Astrocyte (in vitro differentiated cells and primary cell): Measurements from ENCODE around the gene ITGB3. TPM values are rescaled to one million over a fixed set of nuclear protein-coding genes. Genes with fewer than 3 reads are reported as not detected.

Source experiments
- DNase-seq: peaks from one replicate; pipeline ENCODE4 v3.0.0-alpha.2; 2010; ENCODE audit warnings: low read depth
- FAIRE-seq: peaks from 2 replicates; lab custom pipeline; 2011; peaks lifted over from hg19 to GRCh38; lab: Jason Lieb, UNC
- H2AFZ ChIP-seq: 2 replicates; pipeline ENCODE4 v1.6.0; 2012; ENCODE audit warnings: low read depth, low read length, inconsistent platforms
- H3K27ac ChIP-seq: 2 replicates; pipeline ENCODE4 v1.5.1; 2011; ENCODE audit warnings: low read depth, low read length, inconsistent platforms
- H3K27me3 ChIP-seq: 2 replicates; pipeline ENCODE4 v1.6.0; 2011; ENCODE audit warnings: low read length, inconsistent platforms; ENCODE audit not compliant: insufficient read depth
- H3K36me3 ChIP-seq: 2 replicates; pipeline ENCODE4 v1.5.1; 2011; ENCODE audit warnings: low read length, inconsistent platforms; ENCODE audit not compliant: insufficient read depth
- H3K4me1 ChIP-seq: 2 replicates; pipeline ENCODE4 v1.5.1; 2011; ENCODE audit warnings: low read length, inconsistent platforms; ENCODE audit not compliant: insufficient read depth
- H3K4me2 ChIP-seq: 2 replicates; pipeline ENCODE4 v1.6.0; 2012; ENCODE audit warnings: low read length, inconsistent platforms
- H3K4me3 ChIP-seq: 2 replicates; pipeline ENCODE4 v1.5.1; 2011; ENCODE audit warnings: low read depth, mild to moderate bottlenecking, low read length, inconsistent platforms; ENCODE audit not compliant: insufficient read depth
- H3K79me2 ChIP-seq: 2 replicates; pipeline ENCODE4 v1.6.0; 2012; ENCODE audit warnings: mild to moderate bottlenecking, low read length, inconsistent platforms; ENCODE audit not compliant: insufficient read depth
- H3K9ac ChIP-seq: 2 replicates; pipeline ENCODE4 v1.6.0; 2012; ENCODE audit warnings: mild to moderate bottlenecking, low read length, inconsistent platforms
- H3K9me3 ChIP-seq: 2 replicates; pipeline ENCODE4 v1.5.1; 2012; ENCODE audit warnings: low read depth, mild to moderate bottlenecking, low read length, inconsistent platforms; ENCODE audit not compliant: insufficient read depth
- H4K20me1 ChIP-seq: 2 replicates; pipeline ENCODE4 v1.6.0; 2012; ENCODE audit warnings: low read length, inconsistent platforms; ENCODE audit not compliant: insufficient read depth
- H3K27ac Mint-ChIP-seq: one replicate; pipeline ENCODE4 v1.8.0; 2021; ENCODE audit warnings: mild to moderate bottlenecking, mixed read lengths; ENCODE audit not compliant: unreplicated experiment
- H3K27me3 Mint-ChIP-seq: one replicate; pipeline ENCODE4 v1.8.0; 2021; ENCODE audit warnings: low read depth, mixed read lengths; ENCODE audit not compliant: unreplicated experiment
- H3K36me3 Mint-ChIP-seq: one replicate; pipeline ENCODE4 v1.8.0; 2021; ENCODE audit warnings: low read depth, mixed read lengths; ENCODE audit not compliant: unreplicated experiment
- H3K4me1 Mint-ChIP-seq: one replicate; pipeline ENCODE4 v1.8.0; 2021; ENCODE audit warnings: low read depth, mixed read lengths; ENCODE audit not compliant: unreplicated experiment
- H3K4me3 Mint-ChIP-seq: one replicate; pipeline ENCODE4 v1.8.0; 2021; ENCODE audit warnings: mild to moderate bottlenecking, moderate library complexity, mixed read lengths; ENCODE audit not compliant: unreplicated experiment
- H3K9me3 Mint-ChIP-seq: one replicate; pipeline ENCODE4 v1.8.0; 2021; ENCODE audit warnings: mild to moderate bottlenecking, mixed read lengths; ENCODE audit not compliant: unreplicated experiment
- CTCF ChIP-seq: IDR thresholded peaks from 2 replicates; pipeline ENCODE4 v1.5.1; 2011; ENCODE audit warnings: low read depth, mild to moderate bottlenecking, inconsistent platforms, low read length, moderate library complexity; ENCODE audit not compliant: insufficient read depth
- EZH2 ChIP-seq: IDR thresholded peaks from 2 replicates; pipeline ENCODE4 v1.6.1; 2012; ENCODE audit warnings: mild to moderate bottlenecking, low read length, inconsistent platforms; ENCODE audit not compliant: insufficient read depth
- total RNA-seq: library from RNA; stranded (reverse); gene quantifications from 2 replicates; pipeline ENCODE4 v1.2.1, GENCODE V29; 2021

ITGB3 gene
- total RNA-seq, 1 donor from 2014 or later, result 44.0 TPM

GRCh38 chr17:47298712-47299111, 45.1 kb downstream of the ITGB3 start:
- H3K36me3 Mint-ChIP-seq, result peaks cover 61% of the 10 kb centered on the region
- Histone ChIP-seq H3K36me3 (peaks cover 3% of the 10 kb centered on the region), H3K4me2 (no peak overlapping the region), H3K4me3 (no peak overlapping the region), H3K27ac (no peak overlapping the region), H3K9ac (no peak overlapping the region), H3K9me3 (peaks cover 3% of the 10 kb centered on the region), H4K20me1 (no peaks in the 10 kb centered on the region), H3K79me2 (no peaks in the 10 kb centered on the region), H3K4me1 (peaks cover 11% of the 10 kb centered on the region), H2AFZ (no peak overlapping the region), H3K27me3 (no peaks in the 10 kb centered on the region)
- peaks cover 5% of the 10 kb centered on the region for H3K9me3 Mint-ChIP-seq
- peaks cover 4% of the 10 kb centered on the region for H3K4me1 Mint-ChIP-seq
- FAIRE-seq, result no peak
- no peak for DNase-seq
- H3K4me3 Mint-ChIP-seq, result no peak overlapping the region
- peaks cover 4% of the 10 kb centered on the region for H3K27me3 Mint-ChIP-seq
- H3K27ac Mint-ChIP-seq, result no peak overlapping the region
- TF ChIP-seq CTCF (no peak), EZH2 (no peak)

GRCh38 chr17:47299239-47299910, 45.7 kb downstream of the ITGB3 start:
- peaks cover 4% of the 10 kb centered on the region for H3K4me1 Mint-ChIP-seq
- Histone ChIP-seq H3K4me3 (no peak overlapping the region), H4K20me1 (no peaks in the 10 kb centered on the region), H2AFZ (no peak overlapping the region), H3K4me1 (peaks cover 6% of the 10 kb centered on the region), H3K9ac (no peak overlapping the region), H3K4me2 (no peak overlapping the region), H3K36me3 (peaks cover 3% of the 10 kb centered on the region), H3K27me3 (no peaks in the 10 kb centered on the region), H3K27ac (no peak overlapping the region), H3K79me2 (no peaks in the 10 kb centered on the region), H3K9me3 (peaks cover 3% of the 10 kb centered on the region)
- no peak for DNase-seq
- H3K9me3 Mint-ChIP-seq, result peaks cover 5% of the 10 kb centered on the region
- no peak overlapping the region for H3K27ac Mint-ChIP-seq
- peaks cover 59% of the 10 kb centered on the region for H3K36me3 Mint-ChIP-seq
- H3K27me3 Mint-ChIP-seq, result peaks cover 4% of the 10 kb centered on the region
- no peak overlapping the region for H3K4me3 Mint-ChIP-seq
- TF ChIP-seq CTCF (no peak), EZH2 (no peak)
- no peak for FAIRE-seq

- H2AFZ ChIP-seq, result no peak overlapping the region
- FAIRE-seq (no peak), DNase-seq (no peak)
- peaks cover 9% of the 10 kb centered on the region for H3K4me1 ChIP-seq
- no peak overlapping the region for H3K4me3 ChIP-seq
- Mint-ChIP-seq H3K4me1 (peaks cover 12% of the 10 kb centered on the region), H3K4me3 (no peak overlapping the region), H3K36me3 (peaks cover 56% of the 10 kb centered on the region), H3K9me3 (peaks cover 6% of the 10 kb centered on the region), H3K27me3 (peaks cover 2% of the 10 kb centered on the region), H3K27ac (no peak overlapping the region)
- H3K9ac ChIP-seq, result no peak overlapping the region
- peaks cover 3% of the 10 kb centered on the region for H3K36me3 ChIP-seq
- no peak for TF ChIP-seq EZH2
- no peak for TF ChIP-seq CTCF
- H3K79me2 ChIP-seq, result no peaks in the 10 kb centered on the region
- H3K4me2 ChIP-seq, result no peak overlapping the region
- H3K9me3 ChIP-seq, result peaks cover 3% of the 10 kb centered on the region
- no peak overlapping the region for H3K27ac ChIP-seq
- H4K20me1 ChIP-seq, result no peaks in the 10 kb centered on the region
- H3K27me3 ChIP-seq, result no peaks in the 10 kb centered on the region
Measured at GRCh38 chr17:47300718-47301117, 47.1 kb downstream of the ITGB3 start.
